ENCODE measurements around the gene OLA1. TPM values are rescaled to one million over a fixed set of nuclear protein-coding genes. Genes with fewer than 3 reads are reported as not detected.
A peak's percentile ranks its signal among the peaks of the same experiment; 100 is the strongest.

Gene OLA1
- total RNA-seq, 1 experiment from 2014 or later = 182 TPM

DNA sequence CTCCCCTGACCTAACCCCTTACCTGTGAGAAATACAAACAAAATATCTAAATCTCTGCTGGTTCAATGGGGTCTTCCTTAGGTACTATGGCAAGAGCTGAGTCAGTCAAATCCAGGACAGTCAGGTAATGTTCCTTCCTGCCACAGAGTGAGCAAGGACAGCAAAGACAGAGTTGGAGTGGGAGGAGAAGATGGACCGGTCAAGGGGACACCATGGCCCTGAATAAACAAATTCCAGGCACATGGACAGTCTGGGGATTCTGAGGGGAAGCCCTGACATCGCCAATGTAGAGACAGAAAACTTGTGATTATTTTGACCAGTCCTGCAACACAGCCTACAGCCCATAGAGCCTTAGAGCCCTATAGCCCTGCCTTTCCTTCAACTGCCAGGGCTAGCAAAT lies 42.8 kb downstream of the OLA1 start:
- no peak for ATAC-seq
- POLR2A ChIA-PET (ENCODE audit: unreplicated experiment) = interaction anchor here (0.6 kb wide), 1 partner anchor 133 kb away, joined by 4 read pairs; no protein-coding TSS in a partner anchor
- no peak overlapping the region for H3K27ac ChIP-seq (ENCODE audit: low read length)
- H3K27me3 ChIP-seq (ENCODE audit: low read length) = no peaks in the 10 kb centered on the region
- intact Hi-C loops (cut with micrococcal nuclease) = no loop called here
- no peaks in the 10 kb centered on the region for H3K9me3 ChIP-seq (ENCODE audit: low read length)
- no peaks in the 10 kb centered on the region for H3F3A ChIP-seq (ENCODE audit: low read length, unreplicated experiment)
- H3K4me2 ChIP-seq (ENCODE audit: low read length) = no peak overlapping the region
- CTCF ChIA-PET = no interaction called here
- no peak overlapping the region for H3K4me3 ChIP-seq (ENCODE audit: low read length)
- no peak overlapping the region for H2AFZ ChIP-seq (ENCODE audit: low read length)
- BruUV-seq (replicated peaks) = no TSS peak
- no peaks in the 10 kb centered on the region for H4K20me1 ChIP-seq (ENCODE audit: low read length)
- H3K36me3 ChIP-seq (ENCODE audit: low read depth, low read length) = 0 out of 2 replicates have a peak, but pooled peaks cover 9% of the 10 kb centered on the region
- no peak overlapping the region for H3K9ac ChIP-seq (ENCODE audit: low read length)
- H3K9me2 ChIP-seq (replicated peaks; ENCODE audit: low read length) = no peaks in the 10 kb centered on the region
- DNase-seq = no peak
- H3K4me1 ChIP-seq (ENCODE audit: insufficient read depth, low read length) = no peaks in the 10 kb centered on the region
- TF ChIP-seq, protein P1, sequence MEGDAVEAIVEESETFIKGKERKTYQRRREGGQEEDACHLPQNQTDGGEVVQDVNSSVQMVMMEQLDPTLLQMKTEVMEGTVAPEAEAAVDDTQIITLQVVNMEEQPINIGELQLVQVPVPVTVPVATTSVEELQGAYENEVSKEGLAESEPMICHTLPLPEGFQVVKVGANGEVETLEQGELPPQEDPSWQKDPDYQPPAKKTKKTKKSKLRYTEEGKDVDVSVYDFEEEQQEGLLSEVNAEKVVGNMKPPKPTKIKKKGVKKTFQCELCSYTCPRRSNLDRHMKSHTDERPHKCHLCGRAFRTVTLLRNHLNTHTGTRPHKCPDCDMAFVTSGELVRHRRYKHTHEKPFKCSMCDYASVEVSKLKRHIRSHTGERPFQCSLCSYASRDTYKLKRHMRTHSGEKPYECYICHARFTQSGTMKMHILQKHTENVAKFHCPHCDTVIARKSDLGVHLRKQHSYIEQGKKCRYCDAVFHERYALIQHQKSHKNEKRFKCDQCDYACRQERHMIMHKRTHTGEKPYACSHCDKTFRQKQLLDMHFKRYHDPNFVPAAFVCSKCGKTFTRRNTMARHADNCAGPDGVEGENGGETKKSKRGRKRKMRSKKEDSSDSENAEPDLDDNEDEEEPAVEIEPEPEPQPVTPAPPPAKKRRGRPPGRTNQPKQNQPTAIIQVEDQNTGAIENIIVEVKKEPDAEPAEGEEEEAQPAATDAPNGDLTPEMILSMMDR (conservative IDR thresholded peaks at IDR 0.05; ENCODE audit: low read depth, low read length) = no peak
- no peak for TF ChIP-seq EZH2 (IDR thresholded peaks at IDR 0.05; ENCODE audit: low read length, unreplicated experiment)
- no peak for TF ChIP-seq EZH2phosphoT487 (IDR thresholded peaks at IDR 0.05; ENCODE audit: borderline replicate concordance, low read length)
- peaks cover 73% of the 10 kb centered on the region for H3K79me2 ChIP-seq (ENCODE audit: low read length)

DNA sequence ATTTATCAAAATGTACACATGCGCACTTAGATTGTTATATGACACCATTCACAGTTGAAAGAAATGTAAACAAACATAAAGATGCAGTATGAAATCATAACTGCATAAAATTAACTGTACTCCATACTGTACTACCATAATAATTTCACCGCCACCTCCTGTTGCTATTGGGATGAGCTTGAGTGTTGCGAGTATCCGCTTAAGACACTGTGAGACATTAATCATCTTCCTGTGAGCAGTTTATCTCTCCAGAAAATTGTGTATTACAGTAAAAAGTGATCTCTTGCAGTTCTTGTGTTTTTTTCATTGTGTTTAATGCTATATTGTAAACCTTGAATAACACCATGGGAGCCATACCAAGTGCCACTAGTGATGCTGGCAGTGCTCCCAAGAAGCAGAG lies 46.1 kb downstream of the OLA1 start:
- Histone ChIP-seq H3K27ac (ENCODE audit: low read length) (no peak overlapping the region), H3K4me2 (ENCODE audit: low read length) (no peak overlapping the region), H3F3A (ENCODE audit: low read length, unreplicated experiment) (no peaks in the 10 kb centered on the region), H3K27me3 (ENCODE audit: low read length) (no peaks in the 10 kb centered on the region), H3K9ac (ENCODE audit: low read length) (no peak overlapping the region), H3K9me3 (ENCODE audit: low read length) (no peaks in the 10 kb centered on the region), H2AFZ (ENCODE audit: low read length) (no peak overlapping the region), H3K79me2 (ENCODE audit: low read length) (peaks cover 70% of the 10 kb centered on the region), H4K20me1 (ENCODE audit: low read length) (no peaks in the 10 kb centered on the region), H3K9me2 (replicated peaks; ENCODE audit: low read length) (no peaks in the 10 kb centered on the region), H3K4me1 (ENCODE audit: insufficient read depth, low read length) (no peaks in the 10 kb centered on the region), H3K4me3 (ENCODE audit: low read length) (no peak overlapping the region), H3K36me3 (ENCODE audit: low read depth, low read length) (0 out of 2 replicates have a peak, but pooled peaks cover 9% of the 10 kb centered on the region)
- intact Hi-C loops (cut with micrococcal nuclease) = no loop called here
- ATAC-seq (no peak), DNase-seq (no peak)
- POLR2A ChIA-PET (ENCODE audit: unreplicated experiment) = no interaction called here
- TF ChIP-seq EZH2phosphoT487 (IDR thresholded peaks at IDR 0.05; ENCODE audit: borderline replicate concordance, low read length) (no peak), EZH2 (IDR thresholded peaks at IDR 0.05; ENCODE audit: low read length, unreplicated experiment) (no peak)
- TF ChIP-seq, protein P1 (conservative IDR thresholded peaks at IDR 0.05; ENCODE audit: low read depth, low read length) = no peak
- BruUV-seq (replicated peaks) = no TSS peak
- CTCF ChIA-PET = no interaction called here

DNA sequence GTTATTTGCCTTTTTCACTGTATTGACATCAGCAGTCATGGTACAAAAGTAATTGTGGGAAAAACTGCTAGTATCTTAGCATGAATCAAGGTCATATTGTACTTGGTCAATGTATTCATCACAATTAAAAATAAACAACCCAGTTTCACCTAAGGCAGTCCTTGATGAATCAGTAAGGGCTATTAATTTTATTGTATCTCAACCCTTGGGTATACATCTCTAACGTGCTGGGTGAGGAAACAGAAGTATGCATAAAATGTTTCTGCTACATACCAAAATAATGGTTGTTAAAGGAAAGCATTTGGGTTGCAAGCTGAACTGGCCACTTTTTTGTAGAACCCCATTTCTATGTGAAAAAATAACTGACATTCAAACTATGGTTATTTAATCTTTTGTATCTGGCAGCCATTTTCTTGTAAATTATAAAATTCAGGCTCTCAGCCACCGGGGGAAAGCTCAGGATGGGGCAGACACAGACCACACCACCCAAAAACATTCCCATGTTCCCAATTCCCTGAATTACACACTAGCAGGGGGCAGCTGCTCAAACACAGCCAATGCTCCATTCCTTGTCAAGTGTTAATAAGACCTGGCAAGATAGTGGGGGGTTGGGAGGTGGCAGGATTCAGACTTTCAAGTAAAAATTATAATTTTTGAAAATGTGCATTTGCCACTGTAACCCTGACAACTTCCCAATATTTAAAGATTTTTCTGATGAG lies 49.3 kb downstream of the OLA1 start:
- no peaks in the 10 kb centered on the region for H3K27me3 ChIP-seq (ENCODE audit: low read length)
- H3K4me1 ChIP-seq (ENCODE audit: insufficient read depth, low read length) = no peaks in the 10 kb centered on the region
- no peak overlapping the region for H3K27ac ChIP-seq (ENCODE audit: low read length)
- ChIA-PET POLR2A (ENCODE audit: unreplicated experiment) (no interaction called here), CTCF (interaction anchor here (0.6 kb wide), 1 partner anchor 24 kb away, joined by 14 read pairs; no protein-coding TSS in a partner anchor)
- H3K9me2 ChIP-seq (replicated peaks; ENCODE audit: low read length) = no peaks in the 10 kb centered on the region
- 0 out of 2 replicates have a peak, but pooled peaks cover 9% of the 10 kb centered on the region for H3K36me3 ChIP-seq (ENCODE audit: low read depth, low read length)
- no peak overlapping the region for H3K9ac ChIP-seq (ENCODE audit: low read length)
- BruUV-seq (replicated peaks) = no TSS peak
- intact Hi-C loops (cut with micrococcal nuclease) = no loop called here
- H3F3A ChIP-seq (ENCODE audit: low read length, unreplicated experiment) = no peaks in the 10 kb centered on the region
- no peak for TF ChIP-seq EZH2phosphoT487 (IDR thresholded peaks at IDR 0.05; ENCODE audit: borderline replicate concordance, low read length)
- TF ChIP-seq EZH2 (IDR thresholded peaks at IDR 0.05; ENCODE audit: low read length, unreplicated experiment) = no peak
- TF ChIP-seq, protein P1 (conservative IDR thresholded peaks at IDR 0.05; ENCODE audit: low read depth, low read length) = no peak
- no peak overlapping the region for H3K4me2 ChIP-seq (ENCODE audit: low read length)
- no peak overlapping the region for H3K4me3 ChIP-seq (ENCODE audit: low read length)
- no peaks in the 10 kb centered on the region for H4K20me1 ChIP-seq (ENCODE audit: low read length)
- H3K9me3 ChIP-seq (ENCODE audit: low read length) = no peaks in the 10 kb centered on the region
- H2AFZ ChIP-seq (ENCODE audit: low read length) = no peak overlapping the region
- ATAC-seq (peak; percentile 83), DNase-seq (peak; percentile 18)
- H3K79me2 ChIP-seq (ENCODE audit: low read length) = peaks cover 66% of the 10 kb centered on the region

Data from PC-3 (cell line).